ENCODE measurements around the gene ENG.

GRCh38 chr9:127769929-127770582 is 84.4 kb downstream of the ENG start:
- TF ChIP-seq CTCF (IDR thresholded peaks at IDR 0.05) (no peak), POLR2A (IDR thresholded peaks at IDR 0.05) (no peak)
